HCT116 (cell line): Measurements from ENCODE around the gene TMEM82. TPM values are rescaled to one million over a fixed set of nuclear protein-coding genes. Genes with fewer than 3 reads are reported as not detected.

Experiments used
- ATAC-seq: fragments of 200-7000 bp; cut with Tn5 transposase; 2 replicates; pipeline ENCODE4 v1.9.1; 2020; ENCODE audit warnings: mild to moderate bottlenecking, moderate library complexity
- BruUV-seq: library from RNA; stranded (reverse); fragments of 400-500 nt; replicated peaks from 2 replicates; lab custom pipeline; 2021; lab: Mats Ljungman, UMichigan
- CTCF ChIA-PET: fragments of 300-600 bp; sonication (Branson Sonifier 250); formaldehyde crosslinking; loops from one replicate; lab custom pipeline; 2021; ENCODE audit warnings: antibody characterized with exemption; lab: Charles Lee
- POLR2A ChIA-PET: fragments of 300-600, 350-600 bp; sonication (Branson Sonifier 250); formaldehyde crosslinking; loops from one replicate; lab custom pipeline; 2021; ENCODE audit warnings: antibody characterized with exemption; lab: Charles Lee
- RAD21 ChIA-PET, 2 experiments: fragments of 300-600 bp; sonication (Branson Sonifier 250); formaldehyde crosslinking; loops; one replicate each; lab custom pipeline; 2023; ENCODE audit warnings: low total read pairs in 2 of 2; ENCODE audit not compliant: uncharacterized antibody in 2 of 2, unreplicated experiment in 2 of 2, low non-redundant PET in 1 of 2; lab: Charles Lee
- DNase-seq: peaks from one replicate; pipeline ENCODE4 v3.0.0-alpha.2; 2010; ENCODE audit warnings: low read depth, low spot score
- H2AFZ ChIP-seq: fragments of 200-600 bp; shearing (Covaris generic), sonication (generic); 2 replicates; pipeline ENCODE4 v1.6.1; 2017; ENCODE audit warnings: low read depth, mixed run types, mixed read lengths, antibody characterized with exemption, low read length; ENCODE audit not compliant: poor library complexity, severe bottlenecking
- H3K27ac ChIP-seq: 2 replicates; pipeline ENCODE4 v1.5.1; 2012; ENCODE audit warnings: low read depth, low read length
- H3K27me3 ChIP-seq: fragments of 200-600 bp; sonication (generic); 2 replicates; pipeline ENCODE4 v1.6.1; 2016; ENCODE audit warnings: mixed run types, low read length, mixed read lengths; ENCODE audit not compliant: insufficient read depth
- H3K36me3 ChIP-seq, 2 experiments: fragments of 200-500 bp in 1 of 2; fragments of 200-600 bp in 1 of 2; sonication (Bioruptor generic) in 1 of 2; sonication (generic) in 1 of 2; 2 replicates each; pipeline versions ENCODE4 v1.5.1 to v1.6.1; 2014 to 2016; ENCODE audit warnings: low read length in 2 of 2, inconsistent platforms in 1 of 2, mixed read lengths in 1 of 2, mixed run types in 1 of 2; ENCODE audit not compliant: insufficient read depth in 2 of 2, control insufficient read depth in 1 of 2
- H3K4me1 ChIP-seq, 2 experiments: fragments of 200-600 bp in 1 of 2; sonication (generic) in 1 of 2; 2 replicates each; pipeline versions ENCODE4 v1.5.1 to v1.6.1; 2012 to 2017; ENCODE audit warnings: low read length in 2 of 2, inconsistent platforms in 1 of 2, mild to moderate bottlenecking in 1 of 2, mixed read lengths in 1 of 2, mixed run types in 1 of 2, moderate library complexity in 1 of 2; ENCODE audit not compliant: insufficient read depth in 2 of 2, control insufficient read depth in 1 of 2
- H3K4me2 ChIP-seq: fragments of 200-600 bp; sonication (generic); 2 replicates; pipeline ENCODE4 v1.6.1; 2017; ENCODE audit warnings: mixed run types, low read length, mixed read lengths
- H3K4me3 ChIP-seq, 2 experiments: fragments of 200-600 bp in 1 of 2; sonication (generic) in 1 of 2; replicated peaks in 1 of 2; 2 replicates each; pipeline ENCODE4 v1.5.1; 2011 to 2016; ENCODE audit warnings: low read length in 2 of 2, control low read depth in 1 of 2, low read depth in 1 of 2, mild to moderate bottlenecking in 1 of 2, mixed read lengths in 1 of 2, mixed run types in 1 of 2
- H3K79me2 ChIP-seq: fragments of 200-600 bp; sonication (generic); 2 replicates; pipeline ENCODE4 v1.6.1; 2017; ENCODE audit warnings: mild to moderate bottlenecking, mixed run types, low read length, moderate library complexity, mixed read lengths; ENCODE audit not compliant: insufficient read depth
- H3K9ac ChIP-seq: fragments of 200-600 bp; sonication (generic); 2 replicates; pipeline ENCODE4 v1.6.1; 2016; ENCODE audit warnings: low read length, mixed read lengths
- H3K9me2 ChIP-seq: fragments of 200-600 bp; sonication (generic), shearing (Covaris generic); 2 replicates; pipeline ENCODE4 v1.6.1; 2017; ENCODE audit warnings: mixed run types, mild to moderate bottlenecking, moderate library complexity; ENCODE audit not compliant: insufficient read depth
- H3K9me3 ChIP-seq, 2 experiments: fragments of 200-500 bp in 1 of 2; fragments of 200-600 bp in 1 of 2; sonication (Bioruptor generic) in 1 of 2; sonication (generic) in 1 of 2; 2 replicates each; pipeline ENCODE4 v1.6.1; 2014 to 2017; ENCODE audit warnings: low read length in 2 of 2, mixed read lengths in 2 of 2, inconsistent platforms in 1 of 2, low read depth in 1 of 2, mild to moderate bottlenecking in 1 of 2, mixed run types in 1 of 2, moderate library complexity in 1 of 2; ENCODE audit not compliant: control insufficient read depth in 1 of 2, insufficient read depth in 1 of 2
- H4K20me1 ChIP-seq: fragments of 200-600 bp; sonication (generic), shearing (Covaris generic); 2 replicates; pipeline ENCODE4 v1.6.1; 2017; ENCODE audit warnings: mixed run types, mild to moderate bottlenecking, moderate library complexity; ENCODE audit not compliant: insufficient read depth
- ATF3 ChIP-seq: IDR thresholded peaks from 2 replicates; pipeline ENCODE4 v1.6.1; 2012
- CBX3 ChIP-seq: IDR thresholded peaks from 2 replicates; pipeline ENCODE4 v1.6.1; 2012; ENCODE audit warnings: low read depth
- CEBPB ChIP-seq: IDR thresholded peaks from 2 replicates; pipeline ENCODE4 v1.6.1; 2012; ENCODE audit warnings: low read depth
- CTCF ChIP-seq, 3 experiments: fragments of 200-600 bp in 1 of 3; sonication (generic) in 1 of 3; IDR thresholded peaks in 2 of 3; conservative IDR thresholded peaks in 1 of 3; 2 replicates each; pipeline ENCODE4 v1.5.1; 2012 to 2017; ENCODE audit warnings: low read depth in 2 of 3, low read length in 2 of 3, antibody characterized with exemption in 1 of 3, borderline replicate concordance in 1 of 3, control low read depth in 1 of 3, mild to moderate bottlenecking in 1 of 3, mixed read lengths in 1 of 3, mixed run types in 1 of 3, moderate library complexity in 1 of 3; ENCODE audit not compliant: insufficient read depth in 1 of 3
- EGR1 ChIP-seq: IDR thresholded peaks from 2 replicates; pipeline ENCODE4 v1.6.1; 2012; ENCODE audit warnings: low read depth
- ELF1 ChIP-seq: IDR thresholded peaks from 2 replicates; pipeline ENCODE4 v1.6.1; 2012; ENCODE audit warnings: low read depth, borderline replicate concordance
- EZH2 ChIP-seq: fragments of 200-600 bp; sonication (generic); IDR thresholded peaks from 2 replicates; pipeline ENCODE4 v1.6.1; 2017; ENCODE audit warnings: antibody characterized with exemption, mixed run types
- EZH2phosphoT487 ChIP-seq: fragments of 200-600 bp; IDR thresholded peaks from 2 replicates; pipeline ENCODE4 v1.6.1; 2018; ENCODE audit warnings: antibody characterized with exemption, borderline replicate concordance
- FOSL1 ChIP-seq: IDR thresholded peaks from 2 replicates; pipeline ENCODE4 v1.6.1; 2012; ENCODE audit warnings: low read depth
- JUND ChIP-seq: IDR thresholded peaks from 2 replicates; pipeline ENCODE4 v1.6.1; 2012
- MAX ChIP-seq: IDR thresholded peaks from 2 replicates; pipeline ENCODE4 v1.6.1; 2012
- POLR2AphosphoS5 ChIP-seq: IDR thresholded peaks from 2 replicates; pipeline ENCODE4 v1.6.1; 2011; ENCODE audit warnings: mild to moderate bottlenecking, low read depth, low read length, moderate library complexity
- RAD21 ChIP-seq: IDR thresholded peaks from 2 replicates; pipeline ENCODE4 v1.6.1; 2012; ENCODE audit warnings: low read depth, mild to moderate bottlenecking
- SIN3A ChIP-seq: IDR thresholded peaks from 2 replicates; pipeline ENCODE4 v1.6.1; 2012; ENCODE audit warnings: low read depth
- SP1 ChIP-seq: IDR thresholded peaks from 2 replicates; pipeline ENCODE4 v1.6.1; 2012; ENCODE audit warnings: low read depth
- TCF7L2 ChIP-seq: IDR thresholded peaks from 2 replicates; pipeline ENCODE4 v1.7.0; 2011; ENCODE audit warnings: borderline replicate concordance, inconsistent platforms; ENCODE audit not compliant: insufficient read depth, insufficient read length; ENCODE audit errors: extremely low read depth
- YY1 ChIP-seq: IDR thresholded peaks from 2 replicates; pipeline ENCODE4 v1.6.1; 2011; ENCODE audit warnings: low read length, low read depth, moderate library complexity, mild to moderate bottlenecking; ENCODE audit not compliant: insufficient replicate concordance; ENCODE audit errors: extremely low read depth
- ZBTB33 ChIP-seq: IDR thresholded peaks from 2 replicates; pipeline ENCODE4 v1.6.1; 2011; ENCODE audit warnings: mild to moderate bottlenecking, low read length, moderate library complexity; ENCODE audit not compliant: insufficient replicate concordance; ENCODE audit errors: extremely low read depth
- ZFX ChIP-seq: fragments of 450-650 bp; IDR thresholded peaks from 2 replicates; pipeline ENCODE4 v1.6.1; 2017
- ZNF274 ChIP-seq: fragments of 200-500 bp; sonication (Bioruptor generic); IDR thresholded peaks from 2 replicates; pipeline ENCODE4 v1.6.1; 2014; ENCODE audit warnings: mild to moderate bottlenecking, low read depth, low read length, inconsistent platforms
- intact Hi-C: fragments of 100-400 bp; cut with micrococcal nuclease; formaldehyde crosslinking; loops from 2 replicates; pipeline ENCODE4 v1.10.0; 2022
- total RNA-seq: library from RNA; stranded (reverse); gene quantifications from one replicate; pipeline ENCODE4 v1.2.1, GENCODE V29; 2021; ENCODE audit not compliant: unreplicated experiment

Gene TMEM82
- total RNA-seq, 1 experiment from 2014 or later = not detected

- no peak for TF ChIP-seq ATF3
- no peak for TF ChIP-seq ZFX
- TF ChIP-seq YY1 = no peak
- TF ChIP-seq CEBPB = no peak
- no peak for TF ChIP-seq ELF1
- TF ChIP-seq SP1 = no peak
- TF ChIP-seq MAX = no peak
- TF ChIP-seq TCF7L2 = no peak
Observed at GRCh38 chr1:15709226-15709625, 33.1 kb upstream of the TMEM82 start (continued).

- TF ChIP-seq SIN3A (no peak), POLR2AphosphoS5 (no peak), EZH2phosphoT487 (no peak), JUND (no peak), SP1 (no peak), ELF1 (no peak), CTCF (IDR thresholded peaks at IDR 0.05 in 2 of 3, conservative IDR thresholded peaks at IDR 0.05 in 1 of 3; ENCODE audit: borderline replicate concordance in 1 of 3, insufficient read depth in 1 of 3, low read depth in 2 of 3, low read length in 2 of 3) (no peak), ZFX (no peak), ZBTB33 (no peak), CEBPB (no peak), CBX3 (no peak), EGR1 (no peak), YY1 (no peak), ZNF274 (no peak), FOSL1 (no peak), MAX (no peak), RAD21 (no peak), EZH2 (no peak)
- H3K27ac ChIP-seq = no peak overlapping the region
- ATAC-seq (no peak), DNase-seq (no peak)
- no peaks in the 10 kb centered on the region for H3K36me3 ChIP-seq
- H3K27me3 ChIP-seq = no peaks in the 10 kb centered on the region
- intact Hi-C loops = no loop called here
- H3K4me3 ChIP-seq = no peak overlapping the region
- H3K79me2 ChIP-seq = peaks cover 4% of the 10 kb centered on the region; the same call in 1 of the 2 replicates
- RAD21 ChIA-PET = no interaction called here
- POLR2A ChIA-PET = no interaction called here
- CTCF ChIA-PET = no interaction called here
- no TSS peak for BruUV-seq
- H3K4me1 ChIP-seq = no peaks in the 10 kb centered on the region
- H4K20me1 ChIP-seq = no peaks in the 10 kb centered on the region
- H3K4me2 ChIP-seq = no peak overlapping the region
- H2AFZ ChIP-seq = no peak overlapping the region
- no peaks in the 10 kb centered on the region for H3K9me2 ChIP-seq
- H3K9ac ChIP-seq = no peak overlapping the region
- no peaks in the 10 kb centered on the region for H3K9me3 ChIP-seq
Observed at GRCh38 chr1:15712168-15712567, 30.1 kb upstream of the TMEM82 start.
